Endodermal cell (in vitro differentiated cells): Measurements from ENCODE around the gene SYPL1. TPM values are rescaled to one million over a fixed set of nuclear protein-coding genes. Genes with fewer than 3 reads are reported as not detected.

ENCODE experiments used
- DNase-seq: peaks from one replicate; pipeline ENCODE4 v3.0.0-alpha.2; 2017
- H3K27ac ChIP-seq: 2 replicates; pipeline ENCODE4 v1.5.1; 2013; ENCODE audit warnings: mild to moderate bottlenecking, low read depth, low read length, moderate library complexity
- H3K27me3 ChIP-seq: 2 replicates; pipeline ENCODE4 v1.6.1; 2013; ENCODE audit warnings: mild to moderate bottlenecking, low read length, moderate library complexity; ENCODE audit not compliant: insufficient read depth, control insufficient read depth, poor library complexity, severe bottlenecking
- H3K36me3 ChIP-seq: 2 replicates; pipeline ENCODE4 v1.7.0; 2013; ENCODE audit warnings: mild to moderate bottlenecking, low read length, moderate library complexity; ENCODE audit not compliant: control insufficient read depth, insufficient read depth
- H3K4me1 ChIP-seq: one replicate; pipeline ENCODE4 v1.7.0; 2013; ENCODE audit warnings: low read length; ENCODE audit not compliant: control insufficient read depth, insufficient read depth
- H3K4me3 ChIP-seq: 2 replicates; pipeline ENCODE4 v1.5.1; 2013; ENCODE audit warnings: mild to moderate bottlenecking, low read length, moderate library complexity
- H3K9ac ChIP-seq: 2 replicates; pipeline ENCODE4 v1.6.1; 2013; ENCODE audit warnings: mild to moderate bottlenecking, low read length, moderate library complexity; ENCODE audit not compliant: poor library complexity, severe bottlenecking; ENCODE audit errors: extremely low read depth
- H3K9me3 ChIP-seq: 2 replicates; pipeline ENCODE4 v1.6.1; 2013; ENCODE audit warnings: mild to moderate bottlenecking, low read length, moderate library complexity; ENCODE audit not compliant: control insufficient read depth
- H3K27ac Mint-ChIP-seq: 2 replicates; pipeline ENCODE4 v1.8.0; 2020; ENCODE audit warnings: mixed read lengths
- H3K27me3 Mint-ChIP-seq: 2 replicates; pipeline ENCODE4 v1.8.0; 2021; ENCODE audit warnings: mild to moderate bottlenecking, mixed read lengths; ENCODE audit not compliant: insufficient read depth
- H3K36me3 Mint-ChIP-seq: 2 replicates; pipeline ENCODE4 v1.8.0; 2020; ENCODE audit warnings: low read depth, mixed read lengths
- H3K4me1 Mint-ChIP-seq: 2 replicates; pipeline ENCODE4 v1.8.0; 2020; ENCODE audit warnings: mixed read lengths
- H3K4me3 Mint-ChIP-seq: 2 replicates; pipeline ENCODE4 v1.8.0; 2020; ENCODE audit warnings: mild to moderate bottlenecking, moderate library complexity, mixed read lengths
- H3K9me3 Mint-ChIP-seq: 2 replicates; pipeline ENCODE4 v1.8.0; 2020; ENCODE audit warnings: mild to moderate bottlenecking, mixed read lengths
- WGBS, 2 experiments: methylation state at CpG; one replicate each; pipeline versions ENCODE4 v1.1.5 to v1.1.7; 2013; ENCODE audit warnings: missing lambda C conversion rate in 2 of 2, mixed read lengths in 1 of 2; ENCODE audit not compliant: insufficient coverage in 1 of 2, insufficient read length in 1 of 2; 5-methylcytosine and 5-hydroxymethylcytosine counted together
- total RNA-seq, 2 donors: library from RNA; stranded (reverse); fragmentation: NEBNext Ultra II Directional in 1 of 2; extraction: Animal tissue kit (Norgen Biotek cat#: 25700) in 1 of 2; gene quantifications; 2 replicates in 1 of 2; 3 replicates in 1 of 2; pipeline ENCODE4 v1.2.1, GENCODE V29; 2021
- TF ChIP-seq, protein P1 (sequence below): fragments of 200-600 bp; sonication (generic); conservative IDR thresholded peaks from 2 replicates; pipeline ENCODE4 v1.5.0; 2021; ENCODE audit warnings: antibody characterized with exemption, mild to moderate bottlenecking

The SYPL1 gene
- total RNA-seq, 2 donors from 2014 or later = 74.8 to 76.7 TPM

DNA sequence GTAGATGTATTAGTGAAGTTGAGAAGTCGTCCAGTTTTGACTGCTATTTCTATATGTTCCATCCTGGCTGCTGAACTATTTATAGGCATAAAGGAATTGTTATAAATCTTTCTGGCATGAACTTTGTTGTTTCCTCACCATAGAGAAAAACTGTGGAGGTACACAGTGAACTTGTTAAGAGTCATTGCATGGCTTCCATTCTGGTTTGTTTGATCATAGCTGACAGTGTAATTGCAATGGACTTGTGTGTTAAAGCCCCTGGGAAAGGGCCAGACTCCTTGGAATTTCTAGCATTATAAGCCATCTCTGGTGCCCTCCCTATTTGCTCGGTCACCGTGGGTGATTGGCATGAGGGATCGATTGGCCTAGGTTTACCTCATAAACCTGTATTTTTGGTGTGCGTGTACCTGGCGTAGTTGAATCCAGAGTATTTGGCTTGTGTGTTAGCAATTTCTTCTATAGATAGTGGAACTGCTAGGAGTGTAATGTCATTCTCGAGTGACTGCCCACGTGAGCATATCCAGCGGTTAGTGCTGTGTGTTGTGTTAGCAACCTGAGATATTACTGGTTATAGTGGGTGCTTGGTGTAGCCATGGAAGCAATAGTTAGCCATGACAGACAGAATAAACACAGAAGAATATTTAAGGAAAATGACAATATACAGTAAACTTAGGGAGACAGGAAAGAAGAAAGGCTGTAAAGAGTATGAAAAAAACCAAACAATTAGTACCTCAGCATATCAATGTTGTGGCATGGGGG is 5.9 kb upstream of the SYPL1 start:
- H3K27me3 Mint-ChIP-seq = no peaks in the 10 kb centered on the region
- no peak overlapping the region for H3K27ac ChIP-seq
- 89 to 97% methylated on average over 6 to 9 of the region's 9 CpGs for WGBS, 2 experiments

DNA sequence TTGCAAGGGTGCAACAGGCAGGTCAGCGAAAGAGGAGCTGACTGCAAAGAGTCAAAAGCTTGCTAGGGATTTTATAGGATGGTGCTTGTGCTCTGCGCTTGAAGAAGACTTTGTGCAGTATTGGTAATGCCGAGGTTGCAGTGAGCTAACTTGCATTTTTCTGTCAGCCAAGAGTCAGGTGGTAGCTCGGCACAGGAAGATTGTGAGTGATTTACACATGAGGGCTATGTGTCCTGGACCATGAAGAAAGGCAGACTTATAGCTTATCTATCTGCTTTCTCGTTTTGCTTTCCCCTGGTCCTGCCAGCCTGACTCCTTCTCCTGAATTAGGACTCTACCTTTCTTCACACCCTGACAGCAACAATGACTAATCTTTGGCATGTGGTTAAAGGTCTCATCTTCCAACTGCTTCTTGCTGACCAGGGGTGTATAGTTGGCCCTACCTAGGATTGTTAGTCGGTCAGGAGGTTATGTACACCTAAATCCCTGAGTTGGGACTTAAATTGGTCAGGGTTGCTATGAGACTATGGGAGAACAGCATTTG is 4.1 kb upstream of the SYPL1 start:
- no peak overlapping the region for H3K27ac Mint-ChIP-seq
- no peak overlapping the region for H3K4me3 ChIP-seq
- no peak overlapping the region for H3K4me3 Mint-ChIP-seq
- H3K36me3 Mint-ChIP-seq = no peaks in the 10 kb centered on the region
- DNase-seq = no peak
- no peaks in the 10 kb centered on the region for H3K36me3 ChIP-seq
- peaks cover 7% of the 10 kb centered on the region for H3K4me1 ChIP-seq
- H3K4me1 Mint-ChIP-seq = peaks cover 31% of the 10 kb centered on the region
- no peaks in the 10 kb centered on the region for H3K9me3 ChIP-seq
- H3K27me3 Mint-ChIP-seq = no peaks in the 10 kb centered on the region
- 86 to 87% methylated on average over 4 to 6 of the region's 6 CpGs for WGBS, 2 experiments
- H3K9me3 Mint-ChIP-seq = no peaks in the 10 kb centered on the region
- TF ChIP-seq, protein P1, sequence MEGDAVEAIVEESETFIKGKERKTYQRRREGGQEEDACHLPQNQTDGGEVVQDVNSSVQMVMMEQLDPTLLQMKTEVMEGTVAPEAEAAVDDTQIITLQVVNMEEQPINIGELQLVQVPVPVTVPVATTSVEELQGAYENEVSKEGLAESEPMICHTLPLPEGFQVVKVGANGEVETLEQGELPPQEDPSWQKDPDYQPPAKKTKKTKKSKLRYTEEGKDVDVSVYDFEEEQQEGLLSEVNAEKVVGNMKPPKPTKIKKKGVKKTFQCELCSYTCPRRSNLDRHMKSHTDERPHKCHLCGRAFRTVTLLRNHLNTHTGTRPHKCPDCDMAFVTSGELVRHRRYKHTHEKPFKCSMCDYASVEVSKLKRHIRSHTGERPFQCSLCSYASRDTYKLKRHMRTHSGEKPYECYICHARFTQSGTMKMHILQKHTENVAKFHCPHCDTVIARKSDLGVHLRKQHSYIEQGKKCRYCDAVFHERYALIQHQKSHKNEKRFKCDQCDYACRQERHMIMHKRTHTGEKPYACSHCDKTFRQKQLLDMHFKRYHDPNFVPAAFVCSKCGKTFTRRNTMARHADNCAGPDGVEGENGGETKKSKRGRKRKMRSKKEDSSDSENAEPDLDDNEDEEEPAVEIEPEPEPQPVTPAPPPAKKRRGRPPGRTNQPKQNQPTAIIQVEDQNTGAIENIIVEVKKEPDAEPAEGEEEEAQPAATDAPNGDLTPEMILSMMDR = no peak
- no peaks in the 10 kb centered on the region for H3K27me3 ChIP-seq
- no peak overlapping the region for H3K9ac ChIP-seq
- H3K27ac ChIP-seq = no peak overlapping the region

More for the DNA sequence above, 5.9 kb upstream of the SYPL1 start:
- Histone ChIP-seq H3K36me3 (no peaks in the 10 kb centered on the region), H3K9me3 (no peaks in the 10 kb centered on the region), H3K27me3 (no peaks in the 10 kb centered on the region), H3K4me3 (no peak overlapping the region), H3K9ac (no peak overlapping the region), H3K4me1 (peaks cover 7% of the 10 kb centered on the region)
- Mint-ChIP-seq H3K4me1 (peaks cover 32% of the 10 kb centered on the region), H3K4me3 (no peak overlapping the region), H3K36me3 (no peaks in the 10 kb centered on the region), H3K9me3 (no peaks in the 10 kb centered on the region), H3K27ac (no peak overlapping the region)
- TF ChIP-seq, protein P1 = no peak
- no peak for DNase-seq

DNA sequence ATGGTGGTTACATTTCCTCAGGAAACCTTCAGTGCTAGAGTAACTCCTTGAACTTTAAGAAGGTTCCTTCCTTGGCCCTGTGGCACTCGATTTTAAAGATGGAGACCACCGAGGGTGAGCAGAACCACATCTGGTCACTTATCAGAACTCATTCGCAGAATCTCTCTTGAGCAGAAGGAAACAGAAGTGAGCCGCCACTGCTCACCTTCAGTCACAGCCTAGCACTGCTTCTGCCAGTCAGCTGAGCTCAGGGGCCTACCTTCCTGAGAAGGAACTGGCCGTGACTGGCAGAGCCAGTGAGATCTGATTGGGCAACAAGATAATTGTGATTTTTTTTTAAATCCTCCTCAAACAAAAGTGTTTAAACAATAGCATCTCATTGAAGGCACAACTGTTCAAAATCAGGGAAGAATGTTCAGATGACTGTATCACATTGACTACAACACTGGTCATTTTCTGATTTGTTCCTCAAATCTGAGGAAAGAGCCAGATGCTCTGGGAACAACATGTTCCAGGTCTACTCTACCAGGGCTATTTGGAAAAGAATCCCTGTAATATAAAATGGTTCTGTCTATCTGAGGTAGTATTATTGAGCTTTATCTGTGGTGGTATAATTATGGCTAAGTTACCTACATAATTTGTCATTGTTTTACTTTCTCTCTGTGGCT is 2.7 kb upstream of the SYPL1 start:
- H3K27ac Mint-ChIP-seq = no peak overlapping the region
- TF ChIP-seq, protein P1 = no peak
- H3K4me1 Mint-ChIP-seq = peaks cover 31% of the 10 kb centered on the region
- DNase-seq = peak; percentile 50
- no peak overlapping the region for H3K4me3 Mint-ChIP-seq
- no peaks in the 10 kb centered on the region for H3K36me3 ChIP-seq
- H3K9me3 ChIP-seq = no peaks in the 10 kb centered on the region
- H3K9ac ChIP-seq = no peak overlapping the region
- H3K27me3 ChIP-seq = no peaks in the 10 kb centered on the region
- peaks cover 9% of the 10 kb centered on the region for H3K4me1 ChIP-seq
- WGBS, 2 experiments = 91 to 95% methylated on average over 2 to 5 of the region's 5 CpGs
- H3K27me3 Mint-ChIP-seq = no peaks in the 10 kb centered on the region
- H3K4me3 ChIP-seq = no peak overlapping the region
- H3K27ac ChIP-seq = no peak overlapping the region
- H3K9me3 Mint-ChIP-seq = no peaks in the 10 kb centered on the region
- no peaks in the 10 kb centered on the region for H3K36me3 Mint-ChIP-seq
